ENCODE results near the gene DCDC2C.

Gene DCDC2C

GRCh38 chr2:3838348-3838747 lies 135.0 kb downstream of the DCDC2C start:
- Histone ChIP-seq H3K27ac (no peak overlapping the region), H3K27me3 (no peaks in the 10 kb centered on the region), H3K4me3 (no peak overlapping the region), H3K4me1 (no peaks in the 10 kb centered on the region), H3K36me3 (no peaks in the 10 kb centered on the region), H3K9me3 (no peaks in the 10 kb centered on the region)
- no peak for DNase-seq
- TF ChIP-seq CTCF (IDR thresholded peaks at IDR 0.05), result no peak
- intact Hi-C loops (cut with DNase I; ENCODE audit: low total_unique reads), result no loop called here

GRCh38 chr2:3839476-3839875 lies 136.1 kb downstream of the DCDC2C start:
- H3K27me3 ChIP-seq, result no peaks in the 10 kb centered on the region
- no peaks in the 10 kb centered on the region for H3K4me1 ChIP-seq
- no peaks in the 10 kb centered on the region for H3K36me3 ChIP-seq
- no peaks in the 10 kb centered on the region for H3K9me3 ChIP-seq
- no peak overlapping the region for H3K4me3 ChIP-seq
- TF ChIP-seq CTCF (IDR thresholded peaks at IDR 0.05), result no peak
- H3K27ac ChIP-seq, result no peak overlapping the region
- intact Hi-C loops (cut with DNase I; ENCODE audit: low total_unique reads), result no loop called here
- DNase-seq, result no peak

GRCh38 chr2:3840611-3841155 lies 137.3 kb downstream of the DCDC2C start:
- Histone ChIP-seq H3K27me3 (no peaks in the 10 kb centered on the region), H3K4me3 (no peak overlapping the region), H3K27ac (no peak overlapping the region), H3K36me3 (no peaks in the 10 kb centered on the region), H3K4me1 (no peaks in the 10 kb centered on the region), H3K9me3 (no peaks in the 10 kb centered on the region)
- no peak for DNase-seq
- intact Hi-C loops (cut with DNase I; ENCODE audit: low total_unique reads), result no loop called here
- TF ChIP-seq CTCF (IDR thresholded peaks at IDR 0.05), result no peak

- H3K27ac ChIP-seq, result no peak overlapping the region
- H3K9me3 ChIP-seq, result no peaks in the 10 kb centered on the region
- intact Hi-C loops (cut with DNase I; ENCODE audit: low total_unique reads), result no loop called here
- H3K27me3 ChIP-seq, result no peaks in the 10 kb centered on the region
- TF ChIP-seq CTCF (IDR thresholded peaks at IDR 0.05), result no peak
- no peaks in the 10 kb centered on the region for H3K36me3 ChIP-seq
- no peak for DNase-seq
- H3K4me1 ChIP-seq, result no peaks in the 10 kb centered on the region
- no peak overlapping the region for H3K4me3 ChIP-seq
These were observed 144.2 kb downstream of the DCDC2C start for GRCh38 chr2:3847397-3848052.

- H3K9me3 ChIP-seq, result peaks cover 0 to 9% (median 0%) of the 10 kb centered on the region in 3 donors
- H3K36me3 ChIP-seq, result no peaks in the 10 kb centered on the region
- no peak for DNase-seq
- H3K27me3 ChIP-seq, result no peaks in the 10 kb centered on the region
- no peak for TF ChIP-seq CTCF (IDR thresholded peaks at IDR 0.05)
- H3K4me1 ChIP-seq, result no peaks in the 10 kb centered on the region
- intact Hi-C loops (cut with DNase I; ENCODE audit: low total_unique reads), result no loop called here
- H3K4me3 ChIP-seq, result no peak overlapping the region
- H3K27ac ChIP-seq, result no peak overlapping the region
These were observed 145.4 kb downstream of the DCDC2C start for GRCh38 chr2:3848776-3849175.

Measured in tibial artery (tissue), 4 donors.